Skeletal muscle tissue (tissue), 4 donors: ENCODE results near the gene HIPK1. TPM values are rescaled to one million over a fixed set of nuclear protein-coding genes. Genes with fewer than 3 reads are reported as not detected.

Experiments used
- H3K27ac ChIP-seq: one replicate; pipeline ENCODE4 v1.7.0; 2013; ENCODE audit warnings: mild to moderate bottlenecking, low read depth, low read length, inconsistent platforms
- H3K27me3 ChIP-seq, 3 donors: one replicate each; pipeline ENCODE4 v1.7.0; 2013; ENCODE audit warnings: low read length in 3 of 3; ENCODE audit not compliant: control insufficient read depth in 3 of 3, insufficient read depth in 3 of 3
- H3K36me3 ChIP-seq, 3 donors: one replicate each; pipeline ENCODE4 v1.7.0; 2013; ENCODE audit warnings: low read length in 3 of 3; ENCODE audit not compliant: control insufficient read depth in 3 of 3, insufficient read depth in 3 of 3
- H3K4me1 ChIP-seq, 3 donors: one replicate each; pipeline ENCODE4 v1.7.0; 2013; ENCODE audit warnings: low read length in 3 of 3, mild to moderate bottlenecking in 3 of 3; ENCODE audit not compliant: control insufficient read depth in 3 of 3, insufficient read depth in 3 of 3
- H3K4me3 ChIP-seq, 3 donors: one replicate each; pipeline ENCODE4 v1.7.0; 2013; ENCODE audit warnings: low read length in 3 of 3
- H3K9ac ChIP-seq, 3 donors: one replicate each; pipeline ENCODE4 v1.7.0; 2013; ENCODE audit warnings: low read length in 3 of 3, mild to moderate bottlenecking in 3 of 3, moderate library complexity in 2 of 3, low read depth in 1 of 3
- H3K9me3 ChIP-seq, 3 donors: one replicate each; pipeline ENCODE4 v1.7.0; 2013; ENCODE audit warnings: low read length in 3 of 3; ENCODE audit not compliant: control insufficient read depth in 3 of 3
- total RNA-seq: library from RNA; depleted of rRNA; stranded (reverse); fragments of >200 nt; gene quantifications from one replicate; pipeline ENCODE4 v1.2.3, GENCODE V29; 2014
- donor health status: Osteomylitis.

Gene HIPK1
- 28.2 TPM for total RNA-seq

DNA sequence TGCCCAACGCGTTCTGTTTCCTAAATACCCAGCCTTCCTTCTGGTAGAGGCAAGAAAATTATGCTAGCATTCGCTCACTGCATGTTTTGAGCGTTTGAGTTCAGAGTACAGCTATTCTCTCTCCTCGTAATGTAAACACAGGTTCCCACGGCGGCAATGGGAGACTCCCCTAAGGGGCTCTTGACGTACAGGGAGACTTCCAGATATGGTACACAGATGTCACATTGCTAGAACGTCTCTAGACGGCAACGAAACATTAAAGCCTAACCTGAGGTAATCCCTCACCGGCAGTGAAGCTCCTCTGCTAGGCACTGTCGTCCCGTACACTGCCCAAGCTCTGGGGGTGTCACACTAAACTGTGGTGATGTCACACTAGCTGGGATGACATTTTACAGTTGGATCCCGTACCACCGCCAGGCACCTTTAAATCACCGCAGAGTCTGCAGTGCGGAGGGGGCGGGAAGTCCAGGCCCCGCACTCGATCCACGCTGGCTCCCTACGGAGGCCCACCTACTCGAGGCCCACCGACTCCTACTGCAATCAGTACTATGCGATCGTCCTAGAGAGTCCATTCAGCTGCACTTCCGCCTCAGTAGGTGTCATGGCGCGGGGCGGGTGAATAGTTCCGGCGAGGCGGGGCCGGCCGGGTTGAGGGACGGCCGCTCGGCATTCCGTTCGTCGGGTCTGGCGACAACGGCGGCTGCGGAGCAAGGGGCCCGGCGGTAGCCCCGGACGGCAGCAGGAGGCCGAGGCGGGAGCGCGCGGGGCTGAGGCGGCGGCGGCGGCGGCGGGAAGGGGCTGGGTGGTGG lies at the start of gene HIPK1:
HIPK1 (plus strand) TSS at position 384 of the 809 bp plus-strand sequence.
- peaks cover 15 to 47% (median 32%) of the 10 kb centered on the region in 3 donors for H3K4me1 ChIP-seq
- no peaks in the 10 kb centered on the region for H3K9me3 ChIP-seq

DNA sequence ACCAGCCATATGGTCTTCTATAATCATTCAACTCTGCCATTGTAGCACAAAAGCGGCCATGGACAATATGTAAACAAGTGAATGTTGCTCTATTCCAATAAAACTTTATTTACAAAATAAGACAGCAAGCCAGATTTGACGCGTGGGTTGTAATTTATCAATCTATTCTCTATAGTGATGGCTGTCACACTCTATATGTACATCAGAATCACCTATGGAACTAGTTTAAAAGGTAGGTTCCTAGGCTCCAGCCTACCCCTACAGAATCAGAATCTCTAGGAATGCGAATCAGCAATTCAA lies 49.4 kb upstream of the HIPK1 start:
- Histone ChIP-seq H3K9ac (no peak overlapping the region), H3K4me3 (no peak overlapping the region), H3K9me3 (no peaks in the 10 kb centered on the region), H3K4me1 (peaks cover 8 to 9% (median 9%) of the 10 kb centered on the region in 3 donors), H3K27me3 (no peaks in the 10 kb centered on the region), H3K36me3 (no peaks in the 10 kb centered on the region), H3K27ac (no peak overlapping the region)

More for the DNA sequence above, at the start of gene HIPK1:
- Histone ChIP-seq H3K27me3 (no peaks in the 10 kb centered on the region), H3K36me3 (no peaks in the 10 kb centered on the region), H3K27ac (peak within 1 kb of the TSS; percentile 93), H3K9ac (peak within 1 kb of the TSS; percentile 94 to 97 (median 95)), H3K4me3 (peak within 1 kb of the TSS; percentile 86 to 99 (median 99))

DNA sequence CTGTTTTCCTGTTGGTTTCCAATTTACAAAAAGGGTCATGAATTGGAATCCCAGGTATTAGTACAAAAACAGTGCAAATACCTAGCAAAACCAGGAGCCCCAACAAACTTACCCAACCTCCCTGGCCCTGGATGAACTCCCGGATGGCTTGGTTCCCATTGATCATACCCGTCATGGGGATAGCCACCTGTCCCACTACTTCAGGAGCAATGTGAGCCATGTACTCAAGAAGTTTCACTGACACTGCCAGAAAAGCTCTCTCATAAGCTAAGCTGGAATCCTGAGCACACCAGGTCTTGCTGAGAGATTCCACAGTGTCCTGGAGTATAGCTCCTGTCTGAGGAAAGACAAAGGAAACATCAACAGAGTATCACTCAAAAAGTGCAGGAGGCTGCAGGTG lies 47.5 kb upstream of the HIPK1 start:
- no peak overlapping the region for H3K9ac ChIP-seq
- H3K36me3 ChIP-seq: no peaks in the 10 kb centered on the region
- H3K4me1 ChIP-seq: peaks cover 8 to 9% (median 9%) of the 10 kb centered on the region in 3 donors
- H3K4me3 ChIP-seq: no peak overlapping the region
- H3K9me3 ChIP-seq: no peaks in the 10 kb centered on the region
- no peaks in the 10 kb centered on the region for H3K27me3 ChIP-seq
- H3K27ac ChIP-seq: peak overlapping the region; percentile 21

DNA sequence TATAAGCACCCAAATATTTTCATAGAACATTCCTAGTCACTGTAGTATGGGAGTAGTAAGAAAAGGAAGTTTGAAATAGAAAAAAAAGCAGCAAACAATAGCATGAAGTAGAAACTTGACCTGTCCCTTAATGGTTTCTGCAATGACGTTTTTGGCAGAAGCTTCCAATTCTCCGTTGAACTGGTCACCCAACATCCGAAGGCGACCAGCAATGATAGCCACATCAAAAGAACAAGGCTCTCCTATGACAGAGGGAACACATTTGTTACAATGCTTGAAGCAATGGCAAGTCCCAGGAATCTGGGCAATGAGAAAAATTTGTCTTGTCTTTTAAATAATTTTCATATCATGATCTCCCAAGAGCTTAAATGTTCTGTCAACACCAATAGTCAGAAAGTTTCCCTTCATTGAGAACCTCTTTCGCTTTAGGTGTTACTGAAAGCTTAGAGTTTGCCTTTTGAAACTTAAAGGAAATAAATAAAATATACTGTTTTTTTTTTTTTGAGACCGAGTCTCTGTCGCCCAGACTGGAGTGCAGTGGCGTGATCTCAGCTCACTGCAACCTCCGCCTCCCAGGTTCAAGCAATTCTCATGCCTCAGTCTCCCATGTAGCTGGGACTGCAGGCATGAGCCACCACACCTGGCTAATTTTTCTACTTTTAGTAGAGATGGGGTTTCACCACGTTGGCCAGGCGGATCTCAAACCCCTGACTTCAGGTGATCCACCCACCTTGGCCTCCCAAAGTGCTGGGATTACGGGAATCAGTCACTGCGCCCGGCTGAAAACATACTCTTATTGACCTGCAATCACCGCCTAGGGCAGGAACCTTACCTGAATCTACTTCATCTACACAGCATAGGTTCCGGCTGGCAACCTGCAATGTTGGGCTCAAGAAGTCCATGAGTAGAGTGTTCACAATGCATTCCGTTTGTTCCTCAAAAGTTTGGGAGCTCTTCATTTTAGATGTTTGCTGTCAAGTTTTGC lies 42.4 kb upstream of the HIPK1 start:
- no peaks in the 10 kb centered on the region for H3K36me3 ChIP-seq
- H3K27ac ChIP-seq: no peak overlapping the region
- H3K9ac ChIP-seq: no peak overlapping the region
- H3K4me3 ChIP-seq: no peak overlapping the region
- H3K4me1 ChIP-seq: peaks cover 3 to 4% (median 4%) of the 10 kb centered on the region in 3 donors
- H3K27me3 ChIP-seq: no peaks in the 10 kb centered on the region
- no peaks in the 10 kb centered on the region for H3K9me3 ChIP-seq

DNA sequence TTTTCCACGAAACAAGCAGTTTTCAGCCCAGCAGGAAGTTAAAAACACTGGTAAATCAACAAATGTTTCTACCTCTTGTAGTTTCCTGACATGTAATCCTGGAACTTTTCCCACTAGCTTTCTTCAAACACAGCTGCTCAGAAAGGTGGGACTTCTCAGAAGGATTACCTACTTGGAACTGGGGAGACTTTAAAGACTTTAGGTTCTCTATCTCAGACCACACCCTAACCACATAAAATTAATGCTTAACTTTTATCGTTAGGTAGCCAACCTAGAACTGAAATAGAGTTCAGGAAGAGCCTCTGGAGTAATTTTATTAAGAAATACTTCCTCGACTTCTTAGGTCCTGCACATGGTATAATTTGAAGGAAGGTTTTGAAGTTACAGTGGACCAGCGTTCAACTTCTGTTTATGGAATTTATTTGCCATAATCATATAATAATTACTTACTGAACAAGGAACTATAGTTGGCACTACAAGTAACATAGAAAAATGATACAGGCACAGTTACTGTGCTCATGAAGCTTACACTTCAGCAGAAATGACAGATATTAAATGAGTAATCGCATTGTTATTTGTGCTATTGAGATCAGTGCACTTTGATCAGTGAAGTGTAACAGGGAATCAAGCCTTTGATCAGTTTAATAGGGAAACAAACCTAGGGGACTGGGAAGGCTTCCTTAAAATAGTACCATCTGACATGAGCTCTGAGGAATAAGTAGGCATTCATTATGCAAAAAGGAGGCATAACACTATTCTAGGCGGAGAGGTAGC lies 41.5 kb upstream of the HIPK1 start, which contains the start of gene BCL2L15:
BCL2L15 (minus strand) TSS at position 180 of the 774 bp plus-strand sequence. CDS start 206 bp downstream, outside the sequence.
- Histone ChIP-seq H3K9ac (no peak within 1 kb of the TSS), H3K9me3 (no peaks in the 10 kb centered on the region), H3K27me3 (no peaks in the 10 kb centered on the region), H3K36me3 (no peaks in the 10 kb centered on the region), H3K4me3 (no peak within 1 kb of the TSS), H3K27ac (no peak within 1 kb of the TSS), H3K4me1 (no peaks in the 10 kb centered on the region)

- H3K9ac ChIP-seq: no peak overlapping the region
- H3K4me1 ChIP-seq: no peaks in the 10 kb centered on the region
- no peak overlapping the region for H3K27ac ChIP-seq
- peaks cover 6 to 16% (median 12%) of the 10 kb centered on the region in 3 donors for H3K36me3 ChIP-seq
- H3K9me3 ChIP-seq: no peaks in the 10 kb centered on the region
- H3K4me3 ChIP-seq: no peak overlapping the region
- H3K27me3 ChIP-seq: no peaks in the 10 kb centered on the region
These were observed 38.3 kb upstream of the HIPK1 start for GRCh38 chr1:113890816-113891215.

DNA sequence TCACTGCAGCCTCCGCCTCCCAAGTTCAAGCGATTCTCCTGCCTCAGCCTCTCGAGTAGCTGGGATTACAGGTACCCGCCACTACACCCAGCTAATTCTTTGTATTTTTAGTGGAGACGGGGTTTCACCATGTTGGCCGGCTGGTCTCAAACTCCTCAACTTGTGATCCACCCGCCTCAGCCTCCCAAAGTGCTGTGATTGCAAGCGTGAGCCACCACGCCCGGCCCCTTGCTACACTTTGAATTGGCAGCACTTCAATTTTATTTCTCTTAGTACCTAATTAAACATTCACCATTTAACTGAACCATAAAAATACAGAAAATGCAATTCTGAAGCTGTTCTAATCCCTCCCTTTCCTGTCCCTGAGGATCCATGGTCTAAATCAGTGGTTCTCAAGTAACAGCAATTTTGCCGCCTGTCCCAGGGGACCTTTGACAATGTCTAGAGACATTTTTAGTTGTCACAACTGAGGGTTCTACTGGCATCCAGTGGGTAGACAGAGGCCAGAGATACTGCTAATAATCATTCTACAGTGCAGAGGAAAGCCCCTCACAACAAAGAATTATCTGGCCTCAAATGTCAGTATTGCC lies 37.4 kb upstream of the HIPK1 start:
- Histone ChIP-seq H3K4me3 (no peak overlapping the region), H3K9ac (no peak overlapping the region), H3K9me3 (no peaks in the 10 kb centered on the region), H3K27me3 (no peaks in the 10 kb centered on the region), H3K4me1 (no peaks in the 10 kb centered on the region), H3K27ac (no peak overlapping the region), H3K36me3 (peaks cover 10 to 24% (median 17%) of the 10 kb centered on the region in 3 donors)

DNA sequence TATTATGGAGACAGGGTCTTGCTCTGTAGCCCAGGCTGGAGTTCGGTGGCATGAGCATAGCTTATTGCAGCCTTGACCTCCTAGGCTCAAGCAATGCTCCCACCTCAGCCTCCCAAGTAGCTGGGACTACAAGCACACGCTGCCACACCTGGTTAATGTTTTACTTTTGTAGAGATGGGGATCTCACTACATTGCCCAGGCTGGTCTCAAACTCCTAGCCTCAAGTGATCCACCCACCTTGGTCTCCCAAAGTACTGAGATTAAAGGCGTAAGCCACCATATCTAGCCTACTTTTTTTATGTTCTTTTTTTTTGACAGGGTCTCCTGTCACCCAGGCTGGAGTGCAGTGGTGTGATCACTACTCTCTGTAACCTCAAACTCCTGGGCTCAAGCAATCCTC lies 35.9 kb upstream of the HIPK1 start:
- Histone ChIP-seq H3K9me3 (no peaks in the 10 kb centered on the region), H3K4me3 (no peak overlapping the region), H3K9ac (no peak overlapping the region), H3K27ac (no peak overlapping the region), H3K36me3 (peaks cover 21 to 35% (median 23%) of the 10 kb centered on the region in 3 donors), H3K27me3 (no peaks in the 10 kb centered on the region), H3K4me1 (no peaks in the 10 kb centered on the region)

DNA sequence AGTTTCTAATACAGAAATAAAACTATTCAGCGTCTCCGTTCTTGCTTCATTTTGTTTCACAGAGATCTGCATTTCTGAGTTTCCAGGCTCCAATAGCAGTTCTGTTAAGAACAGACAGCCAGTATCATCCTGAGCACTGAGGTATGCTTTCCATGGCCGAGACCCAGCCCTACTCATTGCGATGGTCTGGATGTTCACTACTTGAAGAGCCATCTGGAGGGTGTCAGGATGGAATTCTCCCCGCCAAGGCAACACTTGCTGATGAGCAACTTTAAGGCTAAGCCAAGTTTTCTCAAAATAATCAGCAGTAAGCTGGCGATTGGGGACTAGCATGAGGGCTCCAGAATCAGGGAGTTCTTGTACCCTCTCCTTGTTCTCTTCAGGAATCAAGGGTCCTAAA lies 34.0 kb upstream of the HIPK1 start:
- Histone ChIP-seq H3K27ac (no peak overlapping the region), H3K4me3 (no peak overlapping the region), H3K4me1 (no peaks in the 10 kb centered on the region), H3K36me3 (peaks cover 31 to 51% (median 39%) of the 10 kb centered on the region in 3 donors), H3K9me3 (no peaks in the 10 kb centered on the region), H3K27me3 (no peaks in the 10 kb centered on the region), H3K9ac (no peak overlapping the region)
